NCI-H146 (cell line): ENCODE results near the gene TTLL9.
"Not testable (repeated sequence)": the region's sequence is repeated elsewhere in the genome, so short reads cannot be mapped to it uniquely, and the experiment has no call there.

ENCODE experiments used
- DNase-seq: peaks from one replicate; lab custom pipeline; 2025; lab: John Stamatoyannopoulos, UW

Gene TTLL9

DNA sequence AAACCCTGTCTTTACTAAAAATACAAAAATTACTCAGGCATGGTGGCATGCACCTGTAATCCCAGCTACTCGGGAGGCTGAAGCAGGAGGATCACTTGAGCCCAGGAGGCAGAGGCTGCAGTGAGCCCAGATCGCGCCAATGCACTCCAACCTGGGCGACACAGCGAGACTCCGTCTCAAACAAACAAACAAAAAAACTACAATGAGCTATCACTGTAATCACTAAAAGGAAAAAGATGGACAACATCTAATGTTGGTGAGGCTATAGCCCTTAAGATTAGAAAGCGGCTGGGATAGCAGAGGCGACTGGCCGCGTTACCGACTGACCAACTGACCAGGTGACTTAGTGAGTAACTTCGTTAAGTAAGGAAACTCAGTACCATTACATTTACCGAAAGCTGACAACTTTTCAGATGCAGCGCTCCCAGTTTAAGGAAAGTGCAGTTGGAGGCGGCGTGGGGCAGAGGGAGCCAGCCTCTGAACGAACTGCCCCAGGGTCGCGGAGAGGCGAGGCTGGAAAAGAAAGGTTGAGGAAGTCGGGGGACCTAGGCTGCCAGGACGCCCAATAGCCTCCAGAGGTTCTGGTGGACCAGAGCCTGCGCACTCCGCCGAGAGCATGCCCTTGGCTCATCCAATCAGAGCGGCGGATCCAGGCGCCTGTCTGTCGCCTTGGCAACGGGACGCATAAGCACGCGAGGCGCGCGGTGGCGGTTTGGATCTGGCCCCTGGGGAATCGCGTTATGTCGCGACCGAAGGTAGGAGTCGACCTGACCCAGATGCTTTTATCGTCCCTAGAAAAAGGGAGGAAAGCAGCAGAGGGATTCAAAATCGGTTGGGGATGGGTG lies 8.9 kb downstream of the TTLL9 start:
- peak; percentile 99 for DNase-seq

DNA sequence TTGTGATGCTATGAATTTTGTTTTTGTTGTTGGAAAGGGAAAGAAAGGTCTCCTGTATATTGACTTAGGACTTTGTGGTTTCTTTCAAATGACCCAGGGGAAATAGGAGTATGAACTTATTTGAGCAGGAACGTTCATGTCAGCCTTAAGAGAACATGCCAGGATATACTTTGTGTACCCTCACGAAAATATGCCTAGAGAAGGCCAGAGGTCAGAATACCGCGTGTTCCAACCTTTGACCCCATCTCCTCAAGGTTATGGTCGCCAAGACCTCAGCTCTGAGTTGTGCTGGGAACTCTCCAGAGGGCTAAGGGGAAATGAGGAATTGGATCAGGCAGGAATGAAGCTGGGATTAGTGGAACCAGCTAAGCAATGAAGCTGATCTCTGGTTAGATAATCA lies 11.5 kb downstream of the TTLL9 start:
- DNase-seq: no peak

DNA sequence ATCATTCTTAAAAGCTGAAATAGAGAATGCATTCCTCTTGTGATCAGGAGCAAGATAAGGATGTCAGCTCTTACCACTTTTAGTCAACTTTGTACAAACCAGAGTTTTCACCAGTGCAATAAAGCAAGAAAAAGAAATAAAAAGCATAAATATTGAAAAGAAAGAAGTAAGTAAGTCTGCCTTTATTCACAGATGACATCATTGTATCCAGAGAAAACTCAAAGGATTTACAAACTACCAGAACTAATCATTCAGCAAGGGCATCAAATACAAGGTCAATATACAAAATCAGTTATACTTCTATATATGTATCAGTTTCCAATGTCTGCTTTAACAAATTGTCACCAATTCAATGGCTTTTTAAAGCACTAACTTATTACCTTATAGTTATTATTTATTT lies 13.4 kb downstream of the TTLL9 start:
- DNase-seq: no peak

DNA sequence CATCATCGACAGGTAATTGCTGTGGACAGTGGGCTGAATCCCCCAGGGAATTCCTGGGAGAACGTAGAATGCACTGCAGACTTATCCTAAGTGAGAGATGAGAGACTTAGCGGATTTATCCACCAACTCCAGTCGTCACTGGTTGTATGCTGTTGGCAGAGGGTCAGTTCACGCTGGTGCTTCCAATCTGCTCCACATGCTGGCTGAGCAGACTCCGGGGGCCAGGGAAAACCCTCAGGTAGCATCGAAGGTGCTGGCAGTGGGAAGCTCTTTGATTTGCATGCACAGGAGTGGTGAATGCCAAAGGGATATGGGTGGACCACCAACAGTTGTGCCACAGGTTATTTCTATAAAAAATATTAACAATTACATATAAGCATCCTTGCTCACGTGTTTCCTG lies 20.2 kb downstream of the TTLL9 start:
- no peak for DNase-seq

DNA sequence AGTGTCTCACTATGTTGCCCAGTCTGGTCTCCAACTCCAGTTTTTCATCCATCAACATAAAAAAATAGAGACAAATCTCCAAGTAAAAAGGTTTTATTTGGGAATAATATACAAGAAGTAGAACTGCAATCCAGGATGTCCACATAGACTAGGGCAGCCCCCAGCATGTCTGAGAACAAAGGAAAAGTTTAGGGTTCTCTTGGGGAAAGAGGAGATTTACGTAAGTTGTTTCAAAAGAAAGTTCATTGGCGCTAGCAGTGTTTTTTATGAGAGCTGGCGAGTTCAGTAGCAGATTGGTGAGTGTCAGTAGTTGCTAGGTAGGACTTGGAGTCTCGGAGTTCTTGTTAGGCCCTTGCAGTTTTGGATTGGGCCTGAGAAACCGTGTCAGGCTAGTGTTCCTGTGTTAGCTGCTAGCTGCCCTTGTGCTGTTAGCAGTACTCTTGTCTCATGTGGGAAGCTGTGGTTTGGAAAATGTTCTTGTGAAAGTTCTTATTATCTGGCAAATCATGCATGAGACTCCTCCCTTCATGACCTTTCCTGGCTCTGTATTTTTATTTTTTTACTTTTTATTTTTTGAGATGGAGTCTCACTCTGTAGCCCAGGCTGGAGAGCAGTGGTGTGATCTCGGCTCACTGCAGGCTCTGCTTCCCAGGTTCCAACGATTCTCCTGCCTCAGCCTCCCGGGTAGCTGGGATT lies 24.7 kb downstream of the TTLL9 start:
- no peak for DNase-seq

DNA sequence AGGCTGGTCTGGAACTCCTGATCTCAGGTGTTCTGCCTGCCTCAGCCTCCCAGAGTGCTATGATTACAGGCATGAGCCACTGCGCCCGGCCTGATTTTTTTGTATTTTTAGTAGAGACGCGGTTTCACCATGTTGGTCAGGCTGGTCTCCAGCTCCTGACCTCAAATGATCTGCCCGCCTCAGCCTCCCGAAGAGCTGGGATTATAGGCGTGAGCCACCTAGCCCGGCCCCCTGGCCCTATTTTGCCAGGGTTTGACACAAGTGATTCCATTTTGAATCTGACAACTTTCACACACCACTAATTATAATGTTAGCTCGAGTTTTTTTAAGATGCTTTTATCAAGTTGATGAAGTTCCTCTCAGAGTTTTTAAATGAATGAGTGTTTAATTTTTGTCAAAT lies 25.6 kb downstream of the TTLL9 start:
- no peak for DNase-seq

DNA sequence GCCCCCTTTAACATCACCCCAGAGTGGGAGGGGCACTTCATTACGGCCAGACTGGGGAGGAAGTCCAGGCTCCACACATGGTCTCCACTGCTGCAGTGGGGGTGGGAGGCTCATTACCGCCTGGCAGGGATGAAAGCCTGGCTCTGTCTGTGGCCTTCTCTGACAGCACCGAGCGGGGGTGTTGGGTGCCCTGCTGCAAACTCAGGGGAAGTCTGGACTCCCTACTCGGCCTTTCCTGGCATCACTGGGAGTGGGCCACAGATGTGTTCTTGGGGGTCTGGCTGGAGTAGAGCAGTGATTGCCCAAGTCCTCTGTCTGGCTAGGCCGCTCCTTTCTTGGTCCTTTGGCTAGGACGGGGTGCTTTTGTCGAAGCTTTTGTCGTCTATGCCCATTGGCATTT lies 27.1 kb downstream of the TTLL9 start:
- DNase-seq: no peak

DNA sequence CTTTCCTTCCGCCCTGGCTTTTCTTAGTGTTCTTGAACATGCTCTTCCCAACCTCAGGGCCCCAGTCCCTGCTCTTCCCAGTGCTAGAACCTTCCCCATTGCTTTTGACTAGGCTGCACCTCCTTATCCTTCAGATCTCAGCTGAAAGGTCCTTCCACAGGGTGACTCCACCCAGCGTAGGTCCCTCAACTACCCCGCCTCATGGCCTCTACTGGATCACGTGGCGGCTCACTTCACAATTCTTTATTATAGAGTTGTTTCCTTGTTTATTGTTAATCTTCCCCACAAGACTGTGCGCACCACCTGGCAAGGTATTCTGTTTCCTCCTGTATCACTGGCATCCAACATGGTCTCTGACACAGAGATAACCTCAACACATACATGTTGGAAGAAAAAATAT lies 31.2 kb downstream of the TTLL9 start:
- DNase-seq: no peak

DNA sequence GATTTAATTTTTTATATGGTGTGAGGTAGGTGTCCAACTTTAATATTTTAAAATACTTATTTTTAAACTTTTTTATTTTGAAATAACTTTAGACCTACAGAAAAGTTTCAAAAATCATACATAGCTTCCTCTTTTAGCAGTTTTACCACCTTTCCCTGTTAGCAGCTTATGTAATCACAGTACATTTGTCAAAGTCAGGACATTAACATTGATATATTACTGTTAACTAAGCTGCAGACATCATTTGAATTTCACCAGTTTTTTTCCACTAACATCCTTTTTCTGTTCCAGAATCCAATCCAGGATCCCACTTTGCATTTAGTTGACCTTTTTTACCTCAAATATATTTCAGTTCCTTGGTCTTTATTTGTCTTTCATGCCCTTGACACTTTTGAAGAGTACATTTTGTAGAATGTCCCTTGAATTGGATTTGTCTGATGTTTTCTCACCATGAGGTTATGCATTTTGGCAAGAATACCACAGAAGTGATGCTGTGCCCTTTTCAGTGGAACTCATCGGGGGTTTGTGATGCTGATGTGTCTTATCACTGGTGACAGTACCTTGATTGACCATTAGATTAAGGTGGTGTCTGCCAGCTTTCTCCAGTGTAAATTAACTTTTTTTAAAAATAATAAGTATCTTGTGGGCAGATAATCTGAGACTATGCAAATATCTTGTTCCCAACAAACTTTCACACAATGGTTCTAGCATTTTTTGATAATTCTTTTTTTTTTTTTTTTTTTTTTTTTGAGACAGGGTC lies 33.4 kb downstream of the TTLL9 start:
- no peak for DNase-seq

DNA sequence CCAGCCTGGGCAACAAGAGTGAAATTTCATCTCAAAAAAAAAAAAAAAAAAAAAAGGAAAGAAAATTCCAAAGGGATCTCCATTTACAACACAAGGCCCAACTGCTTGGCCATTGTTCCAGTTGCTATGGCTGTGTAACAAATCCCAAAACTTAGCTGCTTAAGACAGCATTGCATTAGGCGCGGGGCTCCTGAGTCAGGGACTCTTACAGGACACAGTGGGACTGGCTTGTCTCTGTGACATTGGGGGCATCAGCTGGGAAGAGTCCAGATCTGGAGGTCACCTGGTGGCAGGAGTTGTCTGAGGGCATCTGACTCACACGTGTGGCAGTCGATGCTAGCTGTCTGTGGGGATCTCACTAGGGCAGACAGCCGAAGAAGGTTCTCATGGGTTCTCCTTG lies 35.6 kb downstream of the TTLL9 start:
- DNase-seq: no peak

DNA sequence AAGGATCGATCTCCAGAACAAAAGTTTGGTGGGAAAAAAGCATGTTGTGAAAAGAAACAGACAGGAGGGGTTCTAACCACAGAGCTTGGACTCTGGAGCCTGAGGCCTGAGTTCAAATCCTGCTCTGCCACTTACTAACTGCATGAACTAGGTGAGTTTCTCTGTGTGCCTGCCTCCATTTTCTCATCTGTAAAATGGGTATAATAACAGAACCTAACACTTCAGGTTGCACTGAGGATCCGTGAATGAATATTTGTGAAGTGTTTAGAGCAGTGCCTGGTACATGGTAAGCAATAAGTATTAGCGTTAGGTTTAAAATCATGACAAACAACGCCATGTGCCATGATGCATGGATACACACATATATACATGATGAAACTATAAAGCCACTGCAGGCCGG lies 36.6 kb downstream of the TTLL9 start:
- DNase-seq: no peak

DNA sequence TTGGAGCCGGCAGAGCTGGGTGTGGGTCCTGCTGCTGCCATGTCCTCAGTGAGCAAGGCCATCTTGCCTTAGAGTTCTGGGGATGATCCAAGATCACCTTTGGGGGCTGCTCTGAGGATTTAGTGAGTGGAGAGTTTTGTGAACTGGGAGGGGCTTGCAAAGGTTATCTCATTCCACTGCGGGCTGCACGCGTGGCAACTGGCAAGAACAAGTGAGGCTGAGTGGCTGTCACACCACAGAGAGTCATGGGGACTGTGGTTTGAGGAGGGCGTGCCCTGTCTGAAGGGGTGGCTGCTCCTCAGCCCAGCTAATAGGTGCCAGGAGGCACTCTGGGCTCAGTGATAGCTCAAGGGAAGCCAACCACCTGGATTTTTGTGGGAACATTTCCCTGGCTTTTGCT lies 37.6 kb downstream of the TTLL9 start:
- no peak for DNase-seq

DNA sequence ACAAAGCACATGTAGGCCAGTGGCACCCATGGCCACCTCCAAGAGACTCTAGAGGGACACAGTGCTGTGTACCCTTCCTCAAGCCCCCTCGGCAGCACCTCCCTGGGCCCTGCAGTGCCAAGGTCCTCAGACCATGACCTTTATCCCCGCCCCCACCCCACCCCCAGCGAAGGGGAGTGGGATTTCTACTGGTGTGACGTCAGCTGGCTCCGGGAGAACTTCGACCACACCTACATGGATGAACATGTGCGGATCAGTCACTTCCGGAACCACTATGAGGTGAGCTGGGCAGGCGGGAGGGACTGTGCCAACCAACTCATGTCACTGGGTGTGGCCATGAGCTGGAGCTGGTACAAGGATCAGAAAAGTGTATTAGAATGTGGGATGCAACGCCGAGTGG lies 38.0 kb downstream of the TTLL9 start:
- DNase-seq: no peak

DNA sequence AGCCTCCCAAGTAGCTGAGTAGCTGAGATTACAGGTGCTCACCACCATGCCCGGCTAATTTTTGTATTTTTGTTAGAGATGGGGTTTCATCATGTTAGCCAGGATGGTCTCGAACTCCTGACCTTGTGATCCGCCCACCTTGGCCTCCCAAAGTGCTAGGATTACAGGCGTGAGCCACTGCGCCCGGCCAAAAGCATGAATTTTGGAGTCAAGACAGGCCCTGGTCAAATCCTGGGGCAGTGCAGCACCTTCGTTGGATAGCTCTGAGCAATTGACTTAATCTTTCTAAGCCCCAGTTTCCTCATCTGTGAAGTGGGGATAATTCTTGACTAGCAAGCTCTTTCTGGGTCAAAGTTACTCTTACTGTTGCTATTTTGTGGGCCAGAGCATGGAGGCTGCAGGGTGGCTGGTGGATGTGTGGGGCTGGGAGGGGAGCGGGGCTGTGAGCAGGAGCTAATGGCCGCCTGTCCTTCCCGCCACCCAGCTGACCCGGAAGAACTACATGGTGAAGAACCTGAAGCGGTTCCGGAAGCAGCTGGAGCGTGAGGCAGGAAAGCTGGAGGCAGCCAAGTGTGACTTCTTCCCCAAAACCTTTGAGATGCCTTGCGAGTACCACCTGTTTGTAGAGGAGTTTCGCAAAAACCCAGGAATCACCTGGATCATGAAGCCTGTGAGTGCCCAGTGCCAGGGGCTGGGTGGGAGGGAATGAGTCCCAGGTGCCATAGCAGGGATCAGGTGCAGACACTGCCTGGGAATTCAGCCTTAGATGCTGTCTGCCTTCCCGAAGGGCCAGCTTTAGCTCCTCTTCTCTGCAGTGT lies 39.0 kb downstream of the TTLL9 start:
- DNase-seq: no peak

DNA sequence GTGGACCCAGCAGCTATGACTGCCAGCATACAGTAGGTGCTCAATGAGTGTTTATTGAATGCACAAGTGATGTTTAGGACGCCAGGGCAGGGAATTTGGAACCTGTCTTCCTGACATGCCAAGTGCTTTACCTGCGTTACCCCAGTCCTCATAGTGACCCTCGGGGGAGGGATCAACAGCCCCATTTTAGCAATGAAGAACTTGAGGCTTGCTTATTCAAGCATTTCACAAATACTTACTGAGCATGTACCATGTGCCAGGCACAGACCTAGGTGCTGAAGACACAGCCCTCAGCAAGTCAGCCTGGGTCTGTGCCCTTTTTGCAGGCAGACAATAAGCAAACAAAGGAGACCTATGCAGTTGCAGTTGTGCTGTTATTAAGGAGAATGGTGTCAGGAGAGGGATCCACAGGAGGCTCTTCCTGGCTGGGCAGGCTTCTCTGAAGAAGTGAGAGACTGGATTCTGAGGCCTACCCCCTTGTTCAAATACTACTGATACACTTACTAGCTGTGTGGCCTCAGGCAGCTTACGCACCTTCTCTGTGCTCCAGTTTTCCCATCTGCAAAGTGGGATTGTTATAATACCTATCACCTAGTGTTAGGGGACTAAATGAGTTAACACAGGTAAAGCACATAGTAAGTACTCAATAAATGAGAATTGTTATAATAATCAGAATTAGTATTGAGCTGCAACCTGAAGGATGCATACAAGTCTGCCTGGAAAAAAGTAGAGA lies 39.8 kb downstream of the TTLL9 start:
- no peak for DNase-seq

DNA sequence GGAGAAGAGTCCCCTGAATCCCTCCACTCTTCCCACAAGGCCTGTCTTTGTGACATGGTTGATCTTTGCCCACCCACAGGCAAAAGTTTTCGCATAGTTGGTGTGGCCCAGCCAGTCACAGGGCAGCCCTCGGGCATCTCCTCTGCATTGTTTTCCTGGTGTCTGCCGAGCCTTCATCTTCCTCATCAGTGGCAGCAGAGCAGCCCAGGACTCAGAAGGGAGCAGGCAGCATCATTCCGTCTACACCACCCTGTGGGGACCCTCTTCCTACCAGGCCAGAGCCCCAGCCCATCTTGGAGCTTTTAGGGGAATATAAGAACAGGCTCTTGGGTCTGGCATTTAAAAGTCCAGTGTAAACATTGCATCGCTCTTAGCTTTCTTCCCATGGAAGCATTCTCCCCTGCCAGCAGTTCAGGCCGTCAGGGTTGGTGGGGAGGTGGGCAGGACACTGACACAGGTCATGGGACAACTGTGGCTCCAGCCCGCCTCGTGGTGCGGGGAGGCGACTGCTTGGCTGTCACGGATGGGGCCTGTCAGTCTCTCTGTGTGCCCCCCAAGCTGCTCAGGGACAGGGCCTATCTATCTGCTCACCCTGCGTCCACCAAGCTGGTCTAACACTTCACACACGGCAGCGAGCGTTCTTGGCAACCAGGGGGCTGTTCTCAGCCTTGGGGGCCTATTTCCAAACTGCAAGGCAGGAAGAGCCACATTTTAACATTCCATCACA lies 43.2 kb downstream of the TTLL9 start:
- DNase-seq: no peak

DNA sequence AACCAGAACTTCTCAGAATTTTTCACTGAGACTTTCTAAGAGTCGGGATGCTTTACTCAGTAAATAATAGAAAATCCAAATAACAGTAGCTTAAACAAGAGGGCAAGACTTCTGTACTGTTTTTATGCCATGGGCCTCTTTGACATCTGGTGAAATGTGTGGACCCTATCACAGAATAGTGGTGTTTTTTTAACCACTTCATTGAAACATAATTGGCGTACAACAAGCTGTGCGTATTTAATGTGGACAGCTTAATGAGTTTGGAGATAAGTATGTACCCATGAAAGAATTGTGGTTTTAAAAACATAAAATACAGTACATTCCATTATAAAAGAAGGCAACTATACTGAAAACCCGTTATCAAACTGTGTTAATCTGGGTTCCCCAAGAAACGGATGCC lies 43.7 kb downstream of the TTLL9 start:
- DNase-seq: no peak

DNA sequence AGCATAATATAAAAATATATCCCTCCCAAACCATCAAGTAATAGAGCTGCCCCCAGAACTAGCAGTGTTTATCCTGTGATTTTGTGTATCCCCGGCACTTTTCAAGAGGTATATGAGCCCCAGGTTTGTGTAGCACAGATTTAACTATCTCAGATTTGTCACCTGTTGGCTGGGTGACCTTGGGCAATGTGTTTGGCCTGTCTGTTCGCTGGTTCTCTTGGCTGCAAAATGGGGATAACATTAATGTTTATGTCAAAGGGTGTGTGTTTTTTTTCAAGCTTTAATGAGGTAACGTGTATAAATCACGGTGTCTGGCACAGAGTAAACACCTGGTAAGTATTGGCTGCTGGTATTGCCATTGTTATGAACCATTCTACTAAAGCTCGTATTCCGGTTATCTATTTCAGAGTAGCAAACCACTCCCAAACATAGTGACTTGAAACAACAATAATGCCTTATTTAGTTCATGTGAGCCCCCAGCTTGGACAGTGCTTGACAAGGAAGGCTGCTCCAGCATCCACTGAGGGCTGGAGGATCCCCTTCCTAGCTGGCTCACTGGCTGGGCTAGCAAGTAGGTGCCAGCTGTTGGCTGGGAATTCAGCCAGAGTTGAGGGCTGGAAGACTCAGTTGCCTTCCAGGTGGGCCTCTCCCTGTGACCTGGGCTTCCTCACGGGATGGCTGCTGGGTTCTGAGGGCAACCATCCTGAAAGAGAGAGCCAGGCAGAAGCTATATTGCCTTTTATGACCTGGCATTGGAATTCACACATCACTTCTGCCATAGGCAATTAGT lies 45.3 kb downstream of the TTLL9 start:
- no peak for DNase-seq

DNA sequence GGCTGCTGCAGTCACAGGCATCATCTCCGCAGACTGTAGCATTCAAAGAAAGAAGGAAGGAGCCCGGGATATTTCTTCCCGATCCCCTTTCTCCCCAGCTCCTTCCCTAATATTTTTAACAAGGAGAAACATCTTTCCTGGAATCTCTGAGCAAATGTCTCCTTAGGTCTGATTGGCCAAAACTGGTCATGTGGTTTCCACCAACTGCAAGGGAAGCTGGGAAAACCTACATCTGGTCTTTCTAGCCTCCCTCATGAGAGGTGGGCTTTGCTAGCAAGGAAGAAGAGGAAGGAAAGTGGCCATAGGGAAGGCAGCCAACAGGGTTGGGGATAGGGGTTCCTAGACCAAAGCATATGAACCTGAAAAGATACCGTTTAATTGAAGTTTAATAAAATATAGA lies 46.3 kb downstream of the TTLL9 start:
- DNase-seq: no peak

DNA sequence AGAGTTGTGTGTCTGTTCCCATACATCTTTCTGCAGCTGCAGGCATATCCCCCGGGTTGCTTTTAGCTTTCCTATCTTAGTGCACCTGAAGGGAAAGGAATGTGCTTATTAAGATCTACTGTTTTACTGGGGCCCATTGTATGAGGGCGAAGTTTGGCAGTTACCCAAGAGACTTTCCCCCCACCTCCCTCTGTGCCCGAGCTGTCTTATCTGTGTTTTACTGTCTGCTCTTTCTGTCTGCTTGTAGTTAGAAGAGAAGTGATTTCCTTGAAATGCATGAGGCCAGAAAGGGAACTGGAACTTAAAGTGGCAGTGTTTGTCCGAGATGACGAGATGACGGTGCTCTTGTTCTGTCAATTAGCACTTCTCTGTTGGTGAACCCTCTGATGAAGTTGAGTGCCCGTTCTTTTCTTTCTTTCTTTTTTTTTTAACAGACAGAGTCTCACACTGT lies 47.6 kb downstream of the TTLL9 start:
- DNase-seq: not testable (repeated sequence)
